Loucy (cell line): ENCODE measurements around the gene MKI67.
"Not testable (repeated sequence)": the region's sequence is repeated elsewhere in the genome, so short reads cannot be mapped to it uniquely, and the experiment has no call there.

Experiments
- H2AFZ ChIP-seq: fragments of 200-600 bp; sonication (generic); 2 replicates; pipeline ENCODE4 v1.6.0; 2016; ENCODE audit warnings: antibody characterized with exemption, mild to moderate bottlenecking, low read length, moderate library complexity
- H3F3A ChIP-seq: fragments of 200-600 bp; 2 replicates; pipeline ENCODE4 v1.6.0; 2016; ENCODE audit warnings: antibody characterized with exemption, low read depth, mild to moderate bottlenecking
- H3K27me3 ChIP-seq: fragments of 200-600 bp; sonication (generic); 2 replicates; pipeline ENCODE4 v1.6.1; 2014; ENCODE audit warnings: low read length, mild to moderate bottlenecking; ENCODE audit not compliant: insufficient read depth, poor library complexity, severe bottlenecking
- H3K36me3 ChIP-seq: fragments of 200-600 bp; sonication (generic); 2 replicates; pipeline ENCODE4 v1.6.1; 2016; ENCODE audit warnings: low read length; ENCODE audit not compliant: insufficient read depth
- H3K4me1 ChIP-seq: fragments of 200-600 bp; sonication (generic); 2 replicates; pipeline ENCODE4 v1.5.1; 2014; ENCODE audit warnings: low read length, mild to moderate bottlenecking; ENCODE audit not compliant: insufficient read depth, poor library complexity, severe bottlenecking
- H3K4me2 ChIP-seq: fragments of 200-600 bp; sonication (generic); 2 replicates; pipeline ENCODE4 v1.6.0; 2014; ENCODE audit warnings: antibody characterized with exemption, low read length, low read depth, mild to moderate bottlenecking; ENCODE audit not compliant: poor library complexity, severe bottlenecking
- H3K4me3 ChIP-seq: fragments of 200-600 bp; sonication (generic); 2 replicates; pipeline ENCODE4 v1.5.1; 2014; ENCODE audit warnings: low read length, mild to moderate bottlenecking, mixed read lengths; ENCODE audit not compliant: poor library complexity, severe bottlenecking
- H3K79me2 ChIP-seq: fragments of 200-600 bp; sonication (generic); 2 replicates; pipeline ENCODE4 v1.6.1; 2014; ENCODE audit warnings: low read length; ENCODE audit not compliant: insufficient read depth
- H3K9ac ChIP-seq: fragments of 200-600 bp; sonication (generic); 2 replicates; pipeline ENCODE4 v1.6.0; 2014; ENCODE audit warnings: mild to moderate bottlenecking, low read depth, low read length, moderate library complexity; ENCODE audit not compliant: poor library complexity, severe bottlenecking
- H3K9me2 ChIP-seq: fragments of 200-600 bp; sonication (generic); replicated peaks from 2 replicates; pipeline ENCODE4 v1.6.1; 2016; ENCODE audit warnings: low read depth, low read length, mixed read lengths
- H3K9me3 ChIP-seq: fragments of 200-600 bp; sonication (generic); 2 replicates; pipeline ENCODE4 v1.6.1; 2014; ENCODE audit warnings: mild to moderate bottlenecking, antibody characterized with exemption, low read length, low read depth; ENCODE audit not compliant: insufficient read depth
- H4K20me1 ChIP-seq: fragments of 200-600 bp; sonication (generic); 2 replicates; pipeline ENCODE4 v1.6.0; 2014; ENCODE audit warnings: antibody characterized with exemption, low read length, mild to moderate bottlenecking; ENCODE audit not compliant: insufficient read depth, poor library complexity, severe bottlenecking
- CTCF ChIP-seq: fragments of 200-600 bp; sonication (generic); conservative IDR thresholded peaks from 2 replicates; pipeline ENCODE4 v1.5.1; 2014; ENCODE audit warnings: mild to moderate bottlenecking, antibody characterized with exemption, low read length
- EZH2phosphoT487 ChIP-seq: fragments of 200-600 bp; IDR thresholded peaks from 2 replicates; pipeline ENCODE4 v1.6.1; 2018; ENCODE audit warnings: antibody characterized with exemption, mild to moderate bottlenecking, moderate library complexity, borderline replicate concordance

MKI67 gene

GRCh38 chr10:128167926-128168520 is 41.8 kb upstream of the MKI67 start:
- no peaks in the 10 kb centered on the region for H3K4me1 ChIP-seq
- H3K27me3 ChIP-seq: no peaks in the 10 kb centered on the region
- H3K36me3 ChIP-seq: no peaks in the 10 kb centered on the region
- H3K9me3 ChIP-seq: no peaks in the 10 kb centered on the region
- TF ChIP-seq CTCF: no peak
- no peak for TF ChIP-seq EZH2phosphoT487
- no peaks in the 10 kb centered on the region for H3K79me2 ChIP-seq
- no peaks in the 10 kb centered on the region for H3F3A ChIP-seq
- no peak overlapping the region for H2AFZ ChIP-seq
- no peak overlapping the region for H3K9ac ChIP-seq
- no peak overlapping the region for H3K4me2 ChIP-seq
- no peaks in the 10 kb centered on the region for H3K9me2 ChIP-seq
- no peak overlapping the region for H3K4me3 ChIP-seq
- no peaks in the 10 kb centered on the region for H4K20me1 ChIP-seq

DNA sequence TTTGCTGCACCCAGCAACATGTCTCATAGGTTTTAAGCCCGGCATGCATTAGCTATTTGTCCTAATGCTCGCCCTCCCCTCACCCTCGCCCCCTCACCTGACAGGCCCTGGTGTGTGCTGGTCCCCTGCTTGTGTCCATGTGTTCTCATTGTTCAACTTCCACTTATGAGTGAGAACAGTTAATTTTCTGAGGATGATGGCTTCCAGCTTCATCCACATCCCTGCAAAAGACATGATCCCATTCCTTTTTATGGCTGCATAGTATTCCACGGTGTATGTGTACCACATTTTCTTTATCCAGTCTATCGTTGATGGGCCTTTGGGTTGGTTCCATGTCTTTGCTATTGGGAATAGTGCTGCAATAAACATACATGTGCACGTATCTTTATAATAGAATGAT is 40.9 kb upstream of the MKI67 start:
- H3F3A ChIP-seq, H4K20me1 ChIP-seq, H3K36me3 ChIP-seq, H3K27me3 ChIP-seq, H3K4me3 ChIP-seq, H3K9me2 ChIP-seq, H2AFZ ChIP-seq, H3K9ac ChIP-seq, H3K9me3 ChIP-seq, H3K4me1 ChIP-seq, H3K4me2 ChIP-seq, H3K79me2 ChIP-seq: not testable (repeated sequence)

DNA sequence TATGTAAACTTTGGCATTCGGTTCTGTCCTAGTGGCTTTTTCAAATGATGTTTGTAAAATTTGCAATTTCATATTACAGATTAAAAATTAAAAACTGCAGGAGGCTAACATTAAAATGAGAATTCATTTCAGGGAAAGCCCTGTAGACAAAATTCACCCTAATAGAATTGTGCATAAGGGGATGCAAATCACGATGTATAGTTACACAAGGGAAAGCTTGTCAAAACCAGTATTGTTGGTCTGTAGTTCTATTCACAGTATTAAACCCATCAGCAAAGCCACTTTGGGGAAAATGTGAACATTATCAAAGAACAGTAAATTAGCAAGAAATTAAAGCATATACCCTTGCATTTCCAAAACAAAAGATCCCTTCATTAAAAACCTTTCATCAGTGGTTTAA is 39.9 kb upstream of the MKI67 start:
- Histone ChIP-seq H3K27me3 (no peaks in the 10 kb centered on the region), H3K79me2 (no peaks in the 10 kb centered on the region), H3K4me1 (peaks cover 5% of the 10 kb centered on the region), H3F3A (no peaks in the 10 kb centered on the region), H2AFZ (no peak overlapping the region), H3K4me3 (no peak overlapping the region), H3K4me2 (no peak overlapping the region), H3K9me3 (no peaks in the 10 kb centered on the region), H3K9ac (no peak overlapping the region), H3K36me3 (no peaks in the 10 kb centered on the region), H4K20me1 (no peaks in the 10 kb centered on the region), H3K9me2 (no peaks in the 10 kb centered on the region)
- TF ChIP-seq EZH2phosphoT487 (no peak), CTCF (no peak)

- no peaks in the 10 kb centered on the region for H3K27me3 ChIP-seq
- no peak for TF ChIP-seq EZH2phosphoT487
- TF ChIP-seq CTCF: no peak
- H3K9me3 ChIP-seq: no peaks in the 10 kb centered on the region
- no peaks in the 10 kb centered on the region for H4K20me1 ChIP-seq
- H3F3A ChIP-seq: no peaks in the 10 kb centered on the region
- H3K9me2 ChIP-seq: no peaks in the 10 kb centered on the region
- peaks cover 11% of the 10 kb centered on the region for H3K4me1 ChIP-seq
- no peaks in the 10 kb centered on the region for H3K79me2 ChIP-seq
- no peak overlapping the region for H3K4me3 ChIP-seq
- H3K9ac ChIP-seq: no peak overlapping the region
- H2AFZ ChIP-seq: no peak overlapping the region
- H3K36me3 ChIP-seq: no peaks in the 10 kb centered on the region
- H3K4me2 ChIP-seq: no peak overlapping the region
Observed at GRCh38 chr10:128165536-128165935, 39.3 kb upstream of the MKI67 start.
